HUES64 (cell line): Measurements from ENCODE around the gene PCDHA6.
"Not testable (repeated sequence)": the region's sequence is repeated elsewhere in the genome, so short reads cannot be mapped to it uniquely, and the experiment has no call there.

Source experiments
- H3K27ac ChIP-seq: 2 replicates; pipeline ENCODE4 v1.7.0; 2013; ENCODE audit warnings: low read depth, low read length, inconsistent platforms
- H3K27me3 ChIP-seq: 2 replicates; pipeline ENCODE4 v1.6.1; 2013; ENCODE audit warnings: mild to moderate bottlenecking, low read length; ENCODE audit not compliant: insufficient read depth
- H3K36me3 ChIP-seq: 2 replicates; pipeline ENCODE4 v1.6.1; 2013; ENCODE audit warnings: mild to moderate bottlenecking, low read length; ENCODE audit not compliant: insufficient read depth
- H3K4me1 ChIP-seq: 2 replicates; pipeline ENCODE4 v1.6.1; 2013; ENCODE audit warnings: mild to moderate bottlenecking, low read length, moderate library complexity; ENCODE audit not compliant: insufficient read depth
- H3K4me3 ChIP-seq: 2 replicates; pipeline ENCODE4 v1.5.1; 2013; ENCODE audit warnings: mild to moderate bottlenecking, low read length, moderate library complexity
- H3K9ac ChIP-seq: 2 replicates; pipeline ENCODE4 v1.6.1; 2013; ENCODE audit warnings: mild to moderate bottlenecking, low read depth, low read length
- H3K9me3 ChIP-seq: 2 replicates; pipeline ENCODE4 v1.6.1; 2013; ENCODE audit warnings: low read depth, low read length; ENCODE audit not compliant: insufficient read depth
- WGBS: fragments of 150-250, 120-280 bp; methylation state at CpG from one replicate; pipeline ENCODE4 v1.1.7; 2013; ENCODE audit warnings: missing lambda C conversion rate; 5-methylcytosine and 5-hydroxymethylcytosine counted together

The PCDHA6 gene

GRCh38 chr5:140848139-140849102 is 20.7 kb downstream of the PCDHA6 start, which contains the start of gene PCDHA9:
Gene PCDHA9, plus strand, starts transcription at chr5:140848382. Its CDS starts 114 bp downstream, at chr5:140848496.
- not testable (repeated sequence) for H3K36me3 ChIP-seq, H3K4me1 ChIP-seq, H3K9me3 ChIP-seq, H3K9ac ChIP-seq, H3K27ac ChIP-seq, H3K27me3 ChIP-seq
- WGBS = 95% methylated on average over 39 of the region's 48 CpGs
- H3K4me3 ChIP-seq = peak within 1 kb of the TSS; percentile 28

GRCh38 chr5:140849831-140850634 is 22.3 kb downstream of the PCDHA6 start:
- H3K4me1 ChIP-seq, H3K9ac ChIP-seq, H3K27me3 ChIP-seq, H3K27ac ChIP-seq, H3K36me3 ChIP-seq, H3K9me3 ChIP-seq, H3K4me3 ChIP-seq: not testable (repeated sequence)
- WGBS = 97% methylated on average over 101 of the region's 101 CpGs

- Histone ChIP-seq H3K4me3 (peak within 1 kb of the TSS; percentile 56), H3K27ac (no peak within 1 kb of the TSS), H3K36me3 (no peaks in the 10 kb centered on the region), H3K9ac (peak within 1 kb of the TSS; percentile 70), H3K4me1 (0 out of 2 replicates have a peak, but pooled peaks cover 3% of the 10 kb centered on the region), H3K9me3 (no peaks in the 10 kb centered on the region), H3K27me3 (no peaks in the 10 kb centered on the region)
- WGBS = 92% methylated on average over 44 of the region's 44 CpGs
Observed at GRCh38 chr5:140855772-140856674, 28.3 kb downstream of the PCDHA6 start, which contains the start of gene PCDHA10. Gene PCDHA10, plus strand, starts transcription at chr5:140855897. Its CDS starts 152 bp downstream, at chr5:140856049.

- no peaks in the 10 kb centered on the region for H3K36me3 ChIP-seq
- H3K4me3 ChIP-seq = no peak overlapping the region
- WGBS = 97% methylated on average over 94 of the region's 94 CpGs
- no peak overlapping the region for H3K9ac ChIP-seq
- 0 out of 2 replicates have a peak, but pooled peaks cover 3% of the 10 kb centered on the region for H3K4me1 ChIP-seq
- H3K27me3 ChIP-seq = no peaks in the 10 kb centered on the region
- H3K9me3 ChIP-seq = no peaks in the 10 kb centered on the region
- no peak overlapping the region for H3K27ac ChIP-seq
Observed at GRCh38 chr5:140857177-140857986, 29.6 kb downstream of the PCDHA6 start.

- Histone ChIP-seq H3K27me3 (no peaks in the 10 kb centered on the region), H3K4me1 (0 out of 2 replicates have a peak, but pooled peaks cover 3% of the 10 kb centered on the region), H3K36me3 (no peaks in the 10 kb centered on the region), H3K4me3 (no peak overlapping the region), H3K9me3 (no peaks in the 10 kb centered on the region), H3K9ac (no peak overlapping the region), H3K27ac (no peak overlapping the region)
- WGBS = 97% methylated on average over 22 of the region's 22 CpGs
Observed at GRCh38 chr5:140857987-140858240, 30.2 kb downstream of the PCDHA6 start.

- Histone ChIP-seq H3K27ac (no peak overlapping the region), H3K36me3 (no peaks in the 10 kb centered on the region; the same call in 1 of the 2 replicates), H3K9me3 (no peaks in the 10 kb centered on the region; the same call in 1 of the 2 replicates), H3K27me3 (no peaks in the 10 kb centered on the region), H3K9ac (no peak overlapping the region), H3K4me3 (no peak overlapping the region), H3K4me1 (0 out of 2 replicates have a peak, but pooled peaks cover 2% of the 10 kb centered on the region)
- 97% methylated on average over 76 of the region's 76 CpGs for WGBS
Observed at GRCh38 chr5:140862441-140863295, 34.9 kb downstream of the PCDHA6 start.

GRCh38 chr5:140868721-140869554 is 41.2 kb downstream of the PCDHA6 start, which contains the start of gene PCDHA11:
Gene PCDHA11, plus strand, starts transcription at chr5:140868957. Its CDS starts 147 bp downstream, at chr5:140869104.
- peaks cover 6% of the 10 kb centered on the region; the same call in 1 of the 2 replicates for H3K36me3 ChIP-seq
- peak within 1 kb of the TSS; percentile 71 for H3K4me3 ChIP-seq
- H3K27me3 ChIP-seq = no peaks in the 10 kb centered on the region
- 0 out of 2 replicates have a peak, but pooled peaks cover 4% of the 10 kb centered on the region for H3K9me3 ChIP-seq
- peak within 1 kb of the TSS; percentile 84 for H3K9ac ChIP-seq
- 0 out of 2 replicates have a peak, but pooled peaks cover 3% of the 10 kb centered on the region for H3K4me1 ChIP-seq
- peak within 1 kb of the TSS; percentile 65; the same call in 1 of the 2 replicates for H3K27ac ChIP-seq
- 3% methylated on average over 40 of the region's 41 CpGs for WGBS

- peak overlapping the region; percentile 71 for H3K4me3 ChIP-seq
- H3K9me3 ChIP-seq = 0 out of 2 replicates have a peak, but pooled peaks cover 4% of the 10 kb centered on the region
- H3K36me3 ChIP-seq = peaks cover 6% of the 10 kb centered on the region; the same call in 1 of the 2 replicates
- 87% methylated on average over 5 of the region's 5 CpGs for WGBS
- no peak overlapping the region for H3K27ac ChIP-seq
- 0 out of 2 replicates have a peak, but pooled peaks cover 3% of the 10 kb centered on the region for H3K4me1 ChIP-seq
- no peaks in the 10 kb centered on the region for H3K27me3 ChIP-seq
- peak overlapping the region; percentile 84 for H3K9ac ChIP-seq
Observed at GRCh38 chr5:140869555-140869886, 41.8 kb downstream of the PCDHA6 start.
